Measurements from ENCODE around the gene MBD4.
A peak's percentile ranks its signal among the peaks of the same experiment; 100 is the strongest.

MBD4 gene

GRCh38 chr3:129462361-129462968, 22.7 kb upstream of the MBD4 start:
- no peak for DNase-seq

GRCh38 chr3:129461461-129462146, 21.9 kb upstream of the MBD4 start:
- DNase-seq: no peak

GRCh38 chr3:129461022-129461421, 21.3 kb upstream of the MBD4 start:
- no peak for DNase-seq

GRCh38 chr3:129460572-129460971, 20.8 kb upstream of the MBD4 start:
- no peak for DNase-seq

GRCh38 chr3:129460155-129460554, 20.4 kb upstream of the MBD4 start:
- DNase-seq: no peak

- no peak for DNase-seq
Observed at GRCh38 chr3:129453732-129454131, 14.0 kb upstream of the MBD4 start.

GRCh38 chr3:129449279-129450115, 9.7 kb upstream of the MBD4 start:
- DNase-seq: no peak

- DNase-seq: no peak
Observed at GRCh38 chr3:129448186-129448895, 8.6 kb upstream of the MBD4 start.

GRCh38 chr3:129446926-129447325, 7.2 kb upstream of the MBD4 start:
- no peak for DNase-seq

- DNase-seq: no peak
Observed at GRCh38 chr3:129445471-129445870, 5.7 kb upstream of the MBD4 start.

GRCh38 chr3:129442947-129443346, 3.2 kb upstream of the MBD4 start:
- no peak for DNase-seq

- no peak for DNase-seq
Observed at GRCh38 chr3:129442486-129442885, 2.7 kb upstream of the MBD4 start.

- DNase-seq: no peak
Observed at GRCh38 chr3:129441782-129442181, 2.0 kb upstream of the MBD4 start.

- peak; percentile 1 for DNase-seq
Observed at GRCh38 chr3:129441215-129441614, 1.5 kb upstream of the MBD4 start.

GRCh38 chr3:129440618-129441190, 956 bp upstream of the MBD4 start:
- DNase-seq: no peak

GRCh38 chr3:129439226-129439816, 427 bp downstream of the MBD4 start:
- DNase-seq: no peak

GRCh38 chr3:129435367-129435766, 4.4 kb downstream of the MBD4 start:
- DNase-seq: no peak

- no peak for DNase-seq
Observed at GRCh38 chr3:129434140-129434539, 5.6 kb downstream of the MBD4 start.

- DNase-seq: no peak
Observed at GRCh38 chr3:129433565-129433964, 6.2 kb downstream of the MBD4 start.

- no peak for DNase-seq
Observed at GRCh38 chr3:129432671-129433070, 7.1 kb downstream of the MBD4 start.

- DNase-seq: no peak
Observed at GRCh38 chr3:129432036-129432435, 7.7 kb downstream of the MBD4 start.

- no peak for DNase-seq
Observed at GRCh38 chr3:129429602-129430001, 10.1 kb downstream of the MBD4 start.

GRCh38 chr3:129429080-129429451, 10.7 kb downstream of the MBD4 start:
- DNase-seq: no peak

All from NCI-H2029 (cell line).